NCI-H446 treated with DMSO at 0.1 percent for 48 hours (cell line): ENCODE data around the gene SUMO3.

ENCODE experiments used
- DNase-seq: peaks from one replicate; lab custom pipeline; 2025; lab: John Stamatoyannopoulos, UW

Gene SUMO3

GRCh38 chr21:44758781-44759627, 58.9 kb downstream of the SUMO3 start:
- DNase-seq, result no peak

GRCh38 chr21:44758141-44758561, 59.7 kb downstream of the SUMO3 start:
- no peak for DNase-seq

- no peak for DNase-seq
Measured at GRCh38 chr21:44757731-44758130, 60.1 kb downstream of the SUMO3 start.

DNA sequence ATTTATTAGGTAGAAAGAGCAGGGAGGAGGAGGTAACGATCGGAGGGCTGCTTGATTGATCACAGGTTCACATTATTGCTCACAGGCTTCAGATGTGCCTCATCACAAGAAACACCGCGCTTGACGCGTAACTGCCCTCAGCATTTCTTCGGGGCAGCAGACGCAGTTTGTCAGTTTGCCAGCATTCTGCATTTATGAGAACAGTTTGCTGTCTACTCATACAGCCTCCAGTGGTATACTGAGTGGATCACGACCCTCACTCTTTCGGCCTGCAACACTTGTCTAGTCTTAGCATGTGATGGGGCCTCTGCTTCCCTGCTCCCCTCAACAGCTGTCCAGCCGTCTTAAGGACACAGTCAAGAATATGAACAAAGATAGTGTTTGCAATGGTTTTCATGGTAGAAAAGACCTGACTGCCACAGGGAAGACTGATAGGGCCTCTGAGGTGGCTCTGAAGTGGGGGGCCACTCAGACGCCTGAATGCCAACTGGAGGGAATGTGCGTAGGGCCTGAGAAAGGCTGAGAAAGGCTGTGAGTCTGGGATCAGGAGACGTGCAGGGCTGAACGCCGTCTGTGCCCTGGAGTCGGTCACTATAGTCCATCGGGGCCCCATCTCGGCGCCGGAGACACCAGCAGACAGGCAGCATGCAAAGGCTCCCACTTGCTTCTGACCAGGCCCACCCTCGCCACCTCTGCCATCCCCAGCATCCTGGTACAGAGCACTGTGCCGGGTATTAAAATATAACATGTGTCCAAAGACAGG, 61.3 kb downstream of the SUMO3 start:
- no peak for DNase-seq
